Glomerular visceral epithelial cell (primary cell): ENCODE results near the gene BAIAP2.
A peak's percentile ranks its signal among the peaks of the same experiment; 100 is the strongest.

Experiments
- DNase-seq: peaks from one replicate; pipeline ENCODE4 v3.0.0-alpha.2; 2016; ENCODE audit errors: extremely low spot score

Gene BAIAP2

GRCh38 chr17:81053041-81053970 lies 18.4 kb downstream of the BAIAP2 start:
- no peak for DNase-seq

DNA sequence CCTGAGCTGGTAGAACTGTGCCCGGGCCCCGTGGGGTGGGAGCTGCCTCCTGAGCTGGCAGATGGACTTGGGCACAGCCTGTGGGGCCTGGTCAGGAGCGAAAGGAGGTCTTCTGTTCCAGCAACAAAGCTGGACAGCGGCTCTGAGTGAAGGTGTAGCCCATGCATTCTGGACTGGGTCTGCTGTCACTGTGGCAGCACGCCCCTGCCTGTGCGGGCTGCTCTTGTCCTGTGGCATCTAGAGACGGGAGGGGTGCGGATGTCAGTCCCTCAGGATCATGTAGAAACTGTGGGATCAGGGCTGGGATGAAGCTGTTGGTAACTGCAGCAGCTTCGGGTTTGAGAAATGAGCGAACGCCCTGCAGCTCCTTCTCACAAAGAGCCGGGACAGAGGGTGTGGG lies 19.4 kb downstream of the BAIAP2 start:
- no peak for DNase-seq

- no peak for DNase-seq
Observed at GRCh38 chr17:81054881-81055370, 20.0 kb downstream of the BAIAP2 start.

DNA sequence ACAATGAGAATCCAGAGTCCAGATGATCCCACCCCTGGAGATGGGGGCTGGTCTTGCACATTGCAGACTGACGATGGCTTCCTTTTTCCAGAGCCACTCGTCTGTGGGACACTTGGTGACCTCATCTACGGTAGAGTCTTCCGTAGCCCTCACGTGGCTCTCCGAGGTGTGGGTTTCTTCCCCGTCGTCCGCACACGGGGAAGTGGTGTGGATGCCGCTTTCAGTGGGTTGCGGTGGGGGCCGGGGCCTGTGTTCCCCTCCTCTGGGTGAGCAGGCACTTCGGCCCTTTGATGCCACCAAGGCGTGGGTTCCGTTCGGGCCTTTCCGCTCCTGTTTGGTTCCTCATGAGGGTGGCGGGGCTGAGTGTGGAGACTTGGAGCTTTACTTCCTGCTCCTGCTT lies 21.4 kb downstream of the BAIAP2 start:
- DNase-seq, result no peak

DNA sequence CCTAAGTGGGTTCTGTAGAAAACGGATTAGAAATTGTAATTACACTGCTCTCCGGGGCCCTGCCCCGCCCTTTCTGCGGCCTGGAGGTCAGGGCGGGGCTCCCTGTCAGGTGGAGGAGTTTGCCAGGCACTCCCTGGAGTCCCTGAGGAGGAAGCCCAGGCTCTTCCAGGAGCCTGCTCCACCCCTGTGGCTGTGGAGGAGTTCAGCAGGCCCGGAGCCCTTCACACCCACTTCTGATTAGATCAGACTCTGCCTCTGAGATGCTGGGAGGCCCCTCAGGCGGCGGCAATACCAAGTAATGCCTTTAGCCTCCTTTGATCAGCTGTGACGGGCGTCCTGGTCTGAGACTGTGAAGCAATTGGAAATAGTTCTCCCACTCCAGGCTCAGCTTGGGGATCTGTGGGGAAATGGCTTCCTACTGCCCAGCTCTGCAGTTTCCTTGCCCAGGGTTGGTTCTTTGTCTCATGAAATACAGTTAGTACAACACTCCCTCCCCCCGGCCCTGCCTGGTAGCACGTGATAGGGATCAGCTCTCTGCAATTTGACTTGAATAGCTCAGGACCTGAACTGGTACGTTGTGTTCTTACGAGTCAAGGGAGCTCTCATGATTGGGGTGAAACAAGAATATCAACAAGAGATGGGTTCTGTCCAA lies 22.3 kb downstream of the BAIAP2 start:
- no peak for DNase-seq

DNA sequence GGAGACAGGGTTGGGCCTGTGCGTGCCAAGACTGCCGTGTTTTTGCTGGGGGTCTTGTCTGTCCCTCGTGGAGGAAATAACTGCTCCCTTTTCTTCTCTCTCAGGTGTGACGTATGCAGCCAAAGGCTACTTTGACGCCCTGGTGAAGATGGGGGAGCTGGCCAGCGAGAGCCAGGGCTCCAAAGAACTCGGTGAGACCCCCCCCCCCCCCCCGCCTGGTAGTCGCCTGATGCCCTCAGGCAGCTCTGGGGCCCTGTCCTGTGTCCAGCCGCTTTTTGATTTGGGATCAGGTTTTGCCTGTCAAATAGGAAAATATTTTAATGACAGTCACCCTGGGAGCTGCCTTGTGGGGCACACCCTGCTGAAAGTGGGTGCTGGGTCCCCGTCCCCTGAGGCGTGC lies 22.8 kb downstream of the BAIAP2 start:
- DNase-seq, result no peak

DNA sequence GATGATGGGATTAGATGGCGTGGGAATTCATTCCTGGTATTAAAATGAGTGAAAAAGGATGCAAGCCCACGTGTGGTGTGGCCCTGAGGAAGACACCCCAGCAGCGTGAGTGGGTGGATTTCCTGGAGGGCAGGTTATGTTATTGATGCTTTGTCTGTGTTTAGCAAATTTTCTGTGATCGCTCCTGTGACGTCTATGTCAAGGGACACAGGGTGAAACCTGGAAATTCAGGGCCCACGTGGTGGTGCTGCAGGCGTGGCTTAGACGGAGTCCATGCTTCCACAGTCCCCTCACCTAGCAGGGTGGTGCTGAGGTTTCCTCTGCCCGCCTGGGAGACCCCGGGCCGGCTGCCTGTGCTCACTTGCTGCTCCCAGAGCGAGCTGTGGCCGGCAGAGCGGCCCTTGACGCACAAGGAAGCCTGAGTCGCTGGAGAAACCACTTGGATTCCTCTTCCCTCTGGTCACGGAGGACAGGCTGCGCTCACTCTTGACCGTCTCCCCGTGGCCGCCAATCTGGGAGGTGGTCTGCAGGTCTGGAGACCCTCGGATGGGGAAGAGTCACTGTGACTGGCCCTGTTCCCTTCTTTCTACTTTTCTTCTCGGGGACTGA lies 23.4 kb downstream of the BAIAP2 start:
- no peak for DNase-seq

GRCh38 chr17:81059026-81059425 lies 24.1 kb downstream of the BAIAP2 start:
- DNase-seq, result no peak

- DNase-seq, result no peak
Observed at GRCh38 chr17:81060416-81060815, 25.5 kb downstream of the BAIAP2 start.

DNA sequence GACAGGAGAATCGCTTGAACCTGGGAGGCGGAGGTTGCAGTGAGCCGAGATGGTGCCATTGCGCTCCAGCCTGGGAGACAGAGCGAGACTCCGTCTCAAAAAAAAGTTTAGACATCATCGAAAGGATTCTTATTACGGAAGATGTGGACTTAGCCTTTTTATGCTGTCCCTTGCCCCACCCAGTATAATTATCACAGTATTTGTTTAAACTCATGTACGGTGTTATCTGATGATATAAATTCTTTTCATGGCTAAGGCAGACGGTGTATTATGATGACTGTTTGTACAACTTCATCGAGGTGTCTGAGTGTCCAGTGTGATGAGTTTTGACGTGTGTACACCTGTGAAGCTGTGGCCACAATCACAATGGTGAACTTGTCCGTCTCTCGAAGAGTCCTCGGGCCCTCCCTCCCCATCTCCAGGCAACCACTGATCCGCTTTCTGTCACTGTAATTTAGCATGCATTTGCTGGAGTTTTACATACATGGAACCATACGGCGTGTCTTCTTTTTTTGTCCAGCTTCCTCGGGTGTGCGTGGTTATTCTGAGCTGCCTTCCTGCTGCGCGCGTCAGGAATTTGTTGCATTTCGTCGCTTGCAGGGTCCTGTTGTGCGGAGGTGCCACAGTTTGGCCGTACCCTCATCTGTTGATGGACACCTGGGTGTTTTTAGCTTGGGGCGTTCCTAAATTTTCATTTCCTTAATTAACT lies 26.2 kb downstream of the BAIAP2 start:
- DNase-seq, result no peak

DNA sequence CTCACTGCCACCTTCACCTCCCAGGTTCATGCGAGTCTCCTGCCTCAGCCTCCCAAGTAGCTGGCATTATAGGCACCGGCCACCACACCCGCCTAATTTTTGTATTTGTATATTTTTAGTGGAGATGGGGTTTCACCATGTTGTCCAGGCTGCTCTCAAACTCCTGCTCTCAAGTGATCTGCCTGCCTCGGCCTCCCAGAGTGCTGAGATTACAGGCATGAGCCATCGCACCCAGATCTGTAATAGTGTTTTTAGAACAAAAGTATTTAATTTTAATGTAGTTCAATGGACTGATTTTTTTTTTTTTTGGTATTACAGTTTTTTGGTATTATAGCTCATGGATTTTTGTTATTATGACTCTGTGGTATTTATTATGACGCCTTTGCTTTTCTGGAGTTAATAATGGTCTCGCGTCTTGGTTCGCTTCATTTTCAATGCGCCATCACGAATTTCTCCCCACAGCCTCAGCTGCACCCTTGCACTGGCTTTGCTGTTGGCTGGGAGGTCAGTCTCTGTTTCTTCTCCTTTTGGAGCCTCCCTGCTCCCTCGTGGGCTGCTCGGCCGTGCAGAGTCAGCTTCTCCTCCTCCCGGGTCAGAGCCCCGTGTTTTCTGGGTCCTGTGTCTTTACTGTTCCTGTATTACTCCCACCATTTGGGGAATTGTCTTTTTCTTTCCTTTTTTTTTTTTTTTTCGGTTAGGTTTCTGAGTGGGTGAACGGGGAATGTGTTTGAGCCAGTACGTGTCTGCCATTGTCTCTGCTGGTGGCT lies 27.2 kb downstream of the BAIAP2 start:
- no peak for DNase-seq

DNA sequence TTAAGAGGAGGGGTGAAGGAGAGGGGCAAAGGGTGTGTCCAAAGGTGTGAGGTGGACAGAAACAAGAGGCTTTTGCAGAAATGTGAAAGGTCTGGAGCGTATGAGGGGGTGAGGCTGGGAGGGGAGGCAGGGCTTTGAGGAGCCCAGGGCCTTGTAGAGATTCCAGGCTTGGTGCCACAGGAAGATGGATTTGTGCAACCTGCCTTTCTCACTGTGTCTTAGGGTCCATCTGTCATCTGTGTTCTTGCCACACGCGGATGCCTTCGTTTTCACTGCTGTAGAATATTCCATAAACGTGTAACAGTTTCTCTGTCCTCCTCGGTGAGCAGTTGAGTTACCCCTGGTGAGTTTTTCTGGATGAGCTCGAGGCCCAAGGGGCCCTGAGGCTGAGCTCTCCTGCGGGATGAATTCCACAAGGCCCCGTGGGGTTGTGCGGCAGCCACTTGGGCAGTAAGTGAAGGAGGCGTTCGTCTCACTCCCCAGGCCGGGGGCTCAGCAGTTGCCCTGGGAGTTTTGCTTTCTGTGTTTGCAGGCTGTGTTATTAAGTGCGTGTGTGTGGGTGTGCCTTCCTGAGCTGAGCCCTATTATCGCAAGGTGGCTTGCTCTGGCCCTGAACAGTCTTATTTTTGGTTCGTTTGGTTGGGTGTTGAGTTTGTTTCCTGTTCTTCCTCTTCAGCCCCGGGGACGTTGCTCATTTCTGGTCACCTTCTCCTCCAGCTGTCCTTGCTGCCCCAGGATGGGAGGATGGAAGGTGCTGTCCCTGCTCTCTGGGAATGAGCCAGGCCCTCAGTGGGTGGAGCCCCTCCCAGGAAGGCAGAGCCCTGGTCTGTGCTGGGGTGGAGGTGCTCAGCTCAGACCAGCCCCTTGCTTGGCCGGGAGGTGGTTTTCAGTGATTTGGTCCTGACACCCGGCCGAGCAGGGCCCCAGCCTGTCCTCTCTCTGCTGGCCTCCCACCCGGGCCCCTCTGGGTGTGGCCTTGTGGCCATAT lies 28.4 kb downstream of the BAIAP2 start:
- no peak for DNase-seq

DNA sequence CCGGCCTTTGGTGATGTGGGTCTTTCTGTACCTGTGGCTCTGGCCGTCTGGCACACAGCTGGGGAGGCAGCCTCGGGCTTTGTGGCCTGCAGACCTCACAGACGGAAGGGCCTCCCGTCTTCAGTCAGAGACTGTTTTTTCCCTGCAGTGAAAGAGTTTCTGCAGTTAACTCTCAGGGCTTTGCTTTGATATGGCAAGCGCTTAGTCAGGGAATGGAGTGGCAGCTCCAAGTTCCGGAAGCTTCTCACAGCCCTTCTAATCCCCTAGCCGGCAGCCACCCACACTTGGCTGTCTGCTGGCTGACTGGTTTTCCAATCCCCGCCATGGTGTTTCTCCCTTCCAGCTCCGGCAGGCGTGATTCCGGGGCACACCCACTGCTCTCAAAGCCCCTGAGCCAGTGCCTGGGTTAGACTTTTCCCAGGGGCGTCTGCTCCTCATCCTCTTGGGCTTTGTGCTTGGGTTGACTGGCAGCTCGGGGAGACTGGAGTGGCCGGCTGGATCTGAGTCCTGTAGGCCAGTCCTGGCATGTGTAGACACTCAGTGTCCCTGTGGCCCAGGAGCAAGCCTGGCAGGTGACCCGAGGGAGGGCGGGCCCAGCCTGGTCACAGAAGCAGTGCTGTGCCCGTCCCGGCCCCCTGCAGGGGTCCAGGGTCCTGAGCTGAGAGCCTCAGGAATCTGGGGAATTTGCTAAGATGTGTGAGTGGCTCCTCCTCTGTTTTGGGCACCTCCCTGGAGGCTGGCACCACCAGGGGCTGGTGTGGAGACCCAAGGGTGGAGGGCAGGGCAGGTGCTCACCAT lies 29.9 kb downstream of the BAIAP2 start:
- DNase-seq, result peak; percentile 71

GRCh38 chr17:81065500-81065899 lies 30.5 kb downstream of the BAIAP2 start:
- DNase-seq, result no peak

DNA sequence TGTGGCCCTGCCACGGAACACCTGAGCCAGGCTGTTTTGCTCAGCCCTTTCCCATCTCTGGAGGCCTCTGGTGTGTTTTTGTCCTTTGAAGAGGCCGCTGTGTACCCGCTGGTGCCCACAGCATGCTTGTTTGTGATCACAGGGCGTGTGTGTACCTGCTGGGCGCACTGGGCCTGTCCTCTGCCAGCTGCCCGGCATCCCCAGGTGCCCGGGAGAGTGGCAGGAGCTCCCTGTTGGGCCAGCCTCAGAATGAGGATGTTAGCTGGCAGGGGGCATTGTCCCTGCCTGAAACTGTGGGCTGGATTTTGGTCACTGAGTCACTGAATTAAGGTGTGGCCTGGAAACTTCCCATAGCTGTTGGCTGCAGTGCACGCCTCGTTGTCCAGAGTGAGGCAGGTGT lies 31.1 kb downstream of the BAIAP2 start:
- peak; percentile 23 for DNase-seq

GRCh38 chr17:81066771-81067315 lies 31.9 kb downstream of the BAIAP2 start:
- no peak for DNase-seq

GRCh38 chr17:81067391-81067811 lies 32.5 kb downstream of the BAIAP2 start:
- no peak for DNase-seq

DNA sequence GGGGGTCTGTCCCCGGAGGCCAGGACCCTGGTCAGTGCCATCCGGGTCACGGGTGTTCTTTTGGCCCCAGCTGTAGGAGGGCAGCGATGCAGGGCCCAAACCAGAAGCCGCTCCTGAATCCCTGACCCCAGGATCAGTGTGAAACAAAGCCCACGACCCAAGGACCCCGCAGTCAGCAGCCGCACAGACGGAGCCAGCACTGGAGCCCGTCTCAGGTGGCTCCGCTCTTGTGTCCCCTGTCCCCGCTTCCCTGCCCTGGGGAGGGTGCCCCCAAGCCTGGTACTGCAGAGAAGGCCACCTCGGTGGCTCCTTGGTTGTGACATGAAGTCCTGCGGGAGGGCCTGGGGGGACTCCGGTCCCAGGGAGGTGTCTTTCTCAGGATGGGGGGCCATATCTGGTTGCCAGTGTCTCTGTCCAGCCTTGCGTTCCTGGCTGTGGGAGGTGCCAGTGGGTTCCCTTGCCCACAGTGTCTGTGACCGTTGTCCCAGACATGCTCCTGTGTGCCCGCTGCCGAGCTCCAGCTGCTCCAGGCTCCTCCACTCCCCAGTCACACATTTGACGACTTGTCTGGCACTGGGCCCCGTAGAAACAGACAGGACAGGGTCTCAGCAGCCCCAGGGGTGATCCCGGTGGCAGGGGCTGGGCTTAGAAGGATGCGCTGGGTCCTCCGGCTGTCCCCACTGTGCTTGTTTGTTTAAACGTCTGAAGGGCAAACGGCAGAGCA lies 33.6 kb downstream of the BAIAP2 start:
- DNase-seq, result no peak
